Mesothelial cell of epicardium (in vitro differentiated cells): ENCODE results near the gene YWHAG. TPM values are rescaled to one million over a fixed set of nuclear protein-coding genes. Genes with fewer than 3 reads are reported as not detected.

Source experiments
- DNase-seq, 2 experiments: peaks; one replicate each; pipeline ENCODE4 v3.0.0; 2021; ENCODE audit warnings: low spot score in 2 of 2; ENCODE audit not compliant: unreplicated experiment in 2 of 2
- H3K27ac Mint-ChIP-seq: 2 replicates; pipeline ENCODE4 v1.8.0; 2021; ENCODE audit warnings: mixed read lengths
- H3K27me3 Mint-ChIP-seq: 2 replicates; pipeline ENCODE4 v1.8.0; 2021; ENCODE audit warnings: low read depth, mixed read lengths
- H3K36me3 Mint-ChIP-seq: 2 replicates; pipeline ENCODE4 v1.8.0; 2021; ENCODE audit warnings: mixed read lengths
- H3K4me1 Mint-ChIP-seq: 2 replicates; pipeline ENCODE4 v1.8.0; 2021; ENCODE audit warnings: mixed read lengths
- H3K4me3 Mint-ChIP-seq: 2 replicates; pipeline ENCODE4 v1.8.0; 2021; ENCODE audit warnings: mild to moderate bottlenecking, moderate library complexity, mixed read lengths
- H3K9me3 Mint-ChIP-seq: 2 replicates; pipeline ENCODE4 v1.8.0; 2021; ENCODE audit warnings: mixed read lengths
- CTCF ChIP-seq: fragments of 200-600 bp; sonication (generic); IDR thresholded peaks from one replicate; pipeline ENCODE4 v1.5.0; 2021; ENCODE audit warnings: antibody characterized with exemption; ENCODE audit not compliant: unreplicated experiment
- total RNA-seq: library from RNA; stranded (reverse); gene quantifications from 3 replicates; pipeline ENCODE4 v1.2.1, GENCODE V29; 2021

The YWHAG gene
- total RNA-seq, 1 donor from 2014 or later, result 145 TPM

GRCh38 chr7:76343294-76343930, 15.4 kb downstream of the YWHAG start:
- Mint-ChIP-seq H3K36me3 (peaks cover 50% of the 10 kb centered on the region), H3K4me1 (peaks cover 13% of the 10 kb centered on the region), H3K4me3 (no peak overlapping the region), H3K27me3 (no peaks in the 10 kb centered on the region), H3K9me3 (no peaks in the 10 kb centered on the region), H3K27ac (no peak overlapping the region)
- no peak for TF ChIP-seq CTCF
- no peak for DNase-seq

- no peak overlapping the region for H3K4me3 Mint-ChIP-seq
- H3K4me1 Mint-ChIP-seq, result peaks cover 13% of the 10 kb centered on the region
- no peak for TF ChIP-seq CTCF
- no peak for DNase-seq
- H3K9me3 Mint-ChIP-seq, result no peaks in the 10 kb centered on the region
- H3K27me3 Mint-ChIP-seq, result no peaks in the 10 kb centered on the region
- peaks cover 51% of the 10 kb centered on the region for H3K36me3 Mint-ChIP-seq
- peak overlapping the region; percentile 27 for H3K27ac Mint-ChIP-seq
Observed at GRCh38 chr7:76342222-76342621, 16.6 kb downstream of the YWHAG start.

- no peak for TF ChIP-seq CTCF
- H3K4me3 Mint-ChIP-seq, result no peak overlapping the region
- peak overlapping the region; percentile 16 for H3K27ac Mint-ChIP-seq
- H3K4me1 Mint-ChIP-seq, result peaks cover 17% of the 10 kb centered on the region
- no peak for DNase-seq
- peaks cover 43% of the 10 kb centered on the region for H3K36me3 Mint-ChIP-seq
- H3K9me3 Mint-ChIP-seq, result no peaks in the 10 kb centered on the region
- H3K27me3 Mint-ChIP-seq, result no peaks in the 10 kb centered on the region
Observed at GRCh38 chr7:76340617-76341131, 18.1 kb downstream of the YWHAG start.

- no peaks in the 10 kb centered on the region for H3K27me3 Mint-ChIP-seq
- H3K9me3 Mint-ChIP-seq, result no peaks in the 10 kb centered on the region
- H3K36me3 Mint-ChIP-seq, result peaks cover 28% of the 10 kb centered on the region
- TF ChIP-seq CTCF, result no peak
- H3K27ac Mint-ChIP-seq, result no peak overlapping the region
- H3K4me3 Mint-ChIP-seq, result no peak overlapping the region
- no peak for DNase-seq
- H3K4me1 Mint-ChIP-seq, result peaks cover 17% of the 10 kb centered on the region
Observed at GRCh38 chr7:76338298-76339084, 20.3 kb downstream of the YWHAG start.

GRCh38 chr7:76337147-76337546, 21.6 kb downstream of the YWHAG start:
- Mint-ChIP-seq H3K4me3 (no peak overlapping the region), H3K27ac (no peak overlapping the region)

More at GRCh38 chr7:76337147-76337546, 21.6 kb downstream of the YWHAG start:
- Mint-ChIP-seq H3K4me1 (peaks cover 13% of the 10 kb centered on the region), H3K36me3 (peaks cover 26% of the 10 kb centered on the region), H3K9me3 (no peaks in the 10 kb centered on the region), H3K27me3 (no peaks in the 10 kb centered on the region)
- no peak for TF ChIP-seq CTCF
- no peak for DNase-seq
